ENCODE measurements around the gene ADPGK.
"Not testable (repeated sequence)": the region's sequence is repeated elsewhere in the genome, so short reads cannot be mapped to it uniquely, and the experiment has no call there.

Gene ADPGK

DNA sequence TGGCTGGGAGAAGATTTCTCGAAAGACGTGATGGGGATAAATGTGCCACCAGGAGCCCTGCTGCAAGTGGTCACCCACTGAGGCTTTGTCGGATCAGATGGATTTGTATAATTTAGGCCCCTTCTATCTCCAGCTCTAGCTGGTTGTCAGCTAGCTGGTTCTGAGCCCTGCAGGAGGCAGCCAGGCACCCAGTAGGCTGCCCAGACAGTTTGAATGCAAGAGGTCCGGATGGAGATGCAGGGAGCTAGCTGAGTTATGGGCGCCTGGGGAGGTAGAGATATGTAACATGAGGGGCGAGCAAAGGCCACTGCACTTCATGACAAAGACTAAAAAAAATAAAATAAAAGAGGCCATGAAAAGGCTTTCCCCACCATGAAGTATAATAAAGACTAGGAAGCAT, 35.1 kb upstream of the ADPGK start:
- TF ChIP-seq, protein P1, sequence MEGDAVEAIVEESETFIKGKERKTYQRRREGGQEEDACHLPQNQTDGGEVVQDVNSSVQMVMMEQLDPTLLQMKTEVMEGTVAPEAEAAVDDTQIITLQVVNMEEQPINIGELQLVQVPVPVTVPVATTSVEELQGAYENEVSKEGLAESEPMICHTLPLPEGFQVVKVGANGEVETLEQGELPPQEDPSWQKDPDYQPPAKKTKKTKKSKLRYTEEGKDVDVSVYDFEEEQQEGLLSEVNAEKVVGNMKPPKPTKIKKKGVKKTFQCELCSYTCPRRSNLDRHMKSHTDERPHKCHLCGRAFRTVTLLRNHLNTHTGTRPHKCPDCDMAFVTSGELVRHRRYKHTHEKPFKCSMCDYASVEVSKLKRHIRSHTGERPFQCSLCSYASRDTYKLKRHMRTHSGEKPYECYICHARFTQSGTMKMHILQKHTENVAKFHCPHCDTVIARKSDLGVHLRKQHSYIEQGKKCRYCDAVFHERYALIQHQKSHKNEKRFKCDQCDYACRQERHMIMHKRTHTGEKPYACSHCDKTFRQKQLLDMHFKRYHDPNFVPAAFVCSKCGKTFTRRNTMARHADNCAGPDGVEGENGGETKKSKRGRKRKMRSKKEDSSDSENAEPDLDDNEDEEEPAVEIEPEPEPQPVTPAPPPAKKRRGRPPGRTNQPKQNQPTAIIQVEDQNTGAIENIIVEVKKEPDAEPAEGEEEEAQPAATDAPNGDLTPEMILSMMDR (IDR thresholded peaks at IDR 0.05; ENCODE audit: control insufficient read depth, extremely low read depth, insufficient read depth), result no peak
- no peak for DNase-seq (ENCODE audit: low read depth)
- H3K4me3 ChIP-seq (ENCODE audit: low read depth, low read length), result no peak overlapping the region

DNA sequence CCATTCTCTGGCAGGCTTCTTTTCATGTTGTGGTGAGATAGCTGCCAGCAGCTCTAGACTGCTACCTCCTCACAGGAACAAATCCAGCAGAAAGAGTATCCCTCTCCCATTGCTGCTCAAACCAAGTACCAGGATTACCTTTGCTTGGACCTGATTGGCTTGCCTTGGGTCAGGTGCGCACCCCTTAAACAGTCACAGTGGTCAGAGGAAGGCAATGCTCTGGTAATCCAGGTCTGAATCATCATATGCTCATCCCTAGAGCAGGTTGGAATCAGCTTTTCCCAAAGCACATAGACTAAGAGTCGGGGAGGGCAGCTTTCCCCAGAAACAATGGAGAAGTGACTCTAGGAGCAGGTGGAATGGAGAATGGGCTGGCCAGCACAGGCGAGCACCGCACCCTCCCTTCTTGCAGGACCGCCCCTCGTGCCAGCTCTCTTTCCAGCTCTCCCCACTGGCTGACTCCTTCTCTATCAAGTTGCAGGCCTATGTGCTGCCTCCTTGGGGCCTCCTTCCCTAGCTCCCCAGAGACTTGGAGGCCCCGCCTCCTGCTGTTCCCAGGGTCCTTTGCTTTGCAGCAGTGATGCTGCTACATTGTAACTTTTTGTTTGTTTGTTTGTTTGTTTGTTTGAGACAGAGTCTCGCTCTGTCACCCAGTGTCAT, 29.9 kb upstream of the ADPGK start:
- TF ChIP-seq, protein P1 (IDR thresholded peaks at IDR 0.05; ENCODE audit: control insufficient read depth, extremely low read depth, insufficient read depth), result no peak
- no peak overlapping the region for H3K4me3 ChIP-seq (ENCODE audit: low read depth, low read length)
- DNase-seq (ENCODE audit: low read depth), result no peak

DNA sequence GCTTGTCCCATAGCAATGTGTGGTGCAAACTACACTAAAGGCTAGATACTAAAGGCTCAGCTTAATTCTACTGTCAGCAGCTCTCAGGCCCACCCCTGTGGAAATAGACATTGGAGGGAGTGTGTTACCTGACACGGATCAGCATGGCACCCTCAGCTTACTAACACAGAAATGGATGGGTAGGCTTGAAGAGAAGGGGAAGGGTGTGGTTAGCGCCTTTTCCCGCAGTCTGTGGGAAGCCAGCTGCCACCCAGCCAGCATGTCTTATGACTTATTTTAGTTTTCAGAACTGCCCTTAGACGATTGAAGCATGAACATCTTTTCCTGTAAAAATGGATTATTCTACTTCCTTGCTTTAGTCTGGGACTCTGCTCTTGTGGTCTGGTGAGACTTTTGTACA, 25.8 kb upstream of the ADPGK start:
- TF ChIP-seq, protein P1 (IDR thresholded peaks at IDR 0.05; ENCODE audit: control insufficient read depth, extremely low read depth, insufficient read depth), result no peak
- no peak for DNase-seq (ENCODE audit: low read depth)
- no peak overlapping the region for H3K4me3 ChIP-seq (ENCODE audit: low read depth, low read length)

DNA sequence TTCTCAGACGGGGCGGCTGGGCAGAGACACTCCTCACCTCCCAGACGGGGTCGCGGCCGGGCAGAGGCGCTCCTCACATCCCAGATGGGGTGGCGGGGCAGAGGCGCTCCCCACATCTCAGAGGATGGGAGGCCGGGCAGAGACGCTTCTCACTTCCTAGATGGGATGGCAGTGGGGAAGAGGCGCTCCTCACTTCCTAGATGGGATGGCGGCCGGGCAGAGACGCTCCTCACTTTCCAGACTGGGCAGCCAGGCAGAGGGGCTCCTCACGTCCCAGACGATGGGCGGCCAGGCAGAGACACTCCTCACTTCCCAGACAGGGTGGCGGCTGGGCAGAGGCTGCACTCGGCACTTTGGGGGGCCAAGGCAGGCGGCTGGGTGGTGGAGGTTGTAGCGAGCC, 23.8 kb upstream of the ADPGK start:
- H3K4me3 ChIP-seq (ENCODE audit: low read depth, low read length); DNase-seq (ENCODE audit: low read depth): not testable (repeated sequence)

DNA sequence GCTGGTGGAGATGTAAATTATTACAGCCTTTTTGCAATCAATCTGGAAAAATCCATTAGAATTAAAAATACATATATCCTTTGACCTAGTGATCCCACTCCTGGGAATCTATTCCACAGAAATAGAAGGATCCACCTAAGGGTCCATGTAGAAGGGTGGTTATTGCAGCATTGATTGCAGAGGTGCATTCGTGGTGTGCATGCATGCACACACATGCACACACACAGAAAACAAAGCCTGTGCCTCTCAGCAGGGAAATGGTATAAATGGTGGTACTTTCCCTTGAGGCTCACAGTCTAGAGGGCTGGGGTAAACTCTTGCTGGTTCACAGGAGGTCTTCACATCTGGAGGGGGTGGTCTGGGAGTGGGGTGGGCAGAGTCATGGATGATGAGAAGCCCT, 19.4 kb upstream of the ADPGK start:
- DNase-seq (ENCODE audit: low read depth), result no peak
- TF ChIP-seq, protein P1 (IDR thresholded peaks at IDR 0.05; ENCODE audit: control insufficient read depth, extremely low read depth, insufficient read depth), result no peak
- H3K4me3 ChIP-seq (ENCODE audit: low read depth, low read length), result no peak overlapping the region

DNA sequence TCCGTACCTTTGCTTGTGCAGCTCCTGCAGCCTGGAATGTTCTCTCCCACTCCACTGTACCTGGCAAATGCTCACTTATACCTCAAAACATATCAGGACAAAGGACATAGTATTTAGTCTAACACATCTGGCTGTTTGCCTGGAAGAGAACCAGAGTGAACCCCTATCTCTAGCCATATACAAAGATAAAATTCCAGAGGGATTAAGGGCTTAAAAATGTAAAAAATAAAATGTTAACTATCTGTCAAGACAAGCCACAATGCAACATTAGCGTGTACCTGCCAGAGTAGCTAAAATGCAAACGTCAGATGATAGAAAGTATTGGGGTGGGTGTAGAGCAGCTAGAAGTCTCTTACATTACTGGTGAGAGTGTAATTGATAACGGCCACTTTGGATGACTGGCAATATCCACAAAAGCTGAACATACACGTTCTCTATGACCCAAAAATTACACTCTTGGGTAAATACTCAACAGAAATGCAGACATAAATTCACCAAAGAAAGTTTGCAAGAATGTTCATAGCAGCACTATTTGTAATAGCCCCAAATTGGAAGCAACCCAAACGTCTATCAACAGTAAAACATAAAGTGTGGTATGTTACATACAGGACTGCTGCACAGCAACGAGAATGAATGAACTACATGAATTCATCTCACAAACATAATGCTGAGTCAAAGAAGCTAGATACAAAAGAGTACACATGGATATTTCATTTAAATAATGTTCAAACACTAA, 18.2 kb upstream of the ADPGK start:
- TF ChIP-seq, protein P1 (IDR thresholded peaks at IDR 0.05; ENCODE audit: control insufficient read depth, extremely low read depth, insufficient read depth), result no peak
- no peak for DNase-seq (ENCODE audit: low read depth)
- H3K4me3 ChIP-seq (ENCODE audit: low read depth, low read length), result no peak overlapping the region

DNA sequence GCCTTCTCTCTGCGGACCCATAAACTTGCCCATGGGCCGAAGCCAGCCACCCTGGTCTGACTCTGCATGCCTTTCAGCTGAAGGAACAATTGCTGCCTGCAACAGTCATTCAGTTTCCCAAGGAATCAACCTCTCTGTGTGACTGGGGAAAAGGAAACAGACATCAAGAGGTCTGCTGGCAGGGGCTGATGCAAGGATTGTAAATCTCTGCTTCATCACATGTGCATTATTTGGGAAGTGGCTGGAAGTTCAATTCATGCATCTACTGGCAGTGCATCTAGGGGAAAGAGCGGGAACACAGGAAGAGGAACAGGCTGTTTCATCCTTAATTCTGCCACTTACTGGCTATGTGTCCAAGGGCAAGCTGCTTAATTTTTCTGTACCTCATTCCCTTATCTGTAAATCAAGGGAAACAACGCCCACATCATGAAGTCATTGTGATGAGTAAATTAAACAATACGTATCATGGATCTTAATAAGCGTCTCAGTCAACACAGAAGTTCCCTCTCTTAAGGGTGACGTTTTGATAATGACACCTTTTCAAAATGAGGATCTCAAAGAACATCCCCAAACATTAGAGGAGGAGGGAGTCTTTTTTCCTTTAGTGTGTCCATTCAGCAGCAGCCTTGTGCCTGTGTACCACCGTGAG, 17.4 kb upstream of the ADPGK start:
- TF ChIP-seq, protein P1 (IDR thresholded peaks at IDR 0.05; ENCODE audit: control insufficient read depth, extremely low read depth, insufficient read depth), result no peak
- peak; percentile 30 for DNase-seq (ENCODE audit: low read depth)
- H3K4me3 ChIP-seq (ENCODE audit: low read depth, low read length), result no peak overlapping the region
